ENCODE measurements around the gene ZNF148. TPM values are rescaled to one million over a fixed set of nuclear protein-coding genes. Genes with fewer than 3 reads are reported as not detected.

ZNF148 gene
- total RNA-seq, 4 donors from 2014 or later = 30.3 to 39.0 (median 33.0) TPM

- Histone ChIP-seq H3K9me3 (no peaks in the 10 kb centered on the region), H3K4me3 (no peak overlapping the region), H3K27me3 (no peaks in the 10 kb centered on the region), H3K27ac (replicated peaks in 1 of 4) (no peak overlapping the region), H3K4me1 (peaks cover 0 to 11% (median 7%) of the 10 kb centered on the region in 4 donors), H3K36me3 (no peaks in the 10 kb centered on the region)
- DNase-seq (ENCODE audit: extremely low spot score) = no peak
- 94% methylated on average over 3 of the region's 3 CpGs for WGBS
- TF ChIP-seq, protein P1, sequence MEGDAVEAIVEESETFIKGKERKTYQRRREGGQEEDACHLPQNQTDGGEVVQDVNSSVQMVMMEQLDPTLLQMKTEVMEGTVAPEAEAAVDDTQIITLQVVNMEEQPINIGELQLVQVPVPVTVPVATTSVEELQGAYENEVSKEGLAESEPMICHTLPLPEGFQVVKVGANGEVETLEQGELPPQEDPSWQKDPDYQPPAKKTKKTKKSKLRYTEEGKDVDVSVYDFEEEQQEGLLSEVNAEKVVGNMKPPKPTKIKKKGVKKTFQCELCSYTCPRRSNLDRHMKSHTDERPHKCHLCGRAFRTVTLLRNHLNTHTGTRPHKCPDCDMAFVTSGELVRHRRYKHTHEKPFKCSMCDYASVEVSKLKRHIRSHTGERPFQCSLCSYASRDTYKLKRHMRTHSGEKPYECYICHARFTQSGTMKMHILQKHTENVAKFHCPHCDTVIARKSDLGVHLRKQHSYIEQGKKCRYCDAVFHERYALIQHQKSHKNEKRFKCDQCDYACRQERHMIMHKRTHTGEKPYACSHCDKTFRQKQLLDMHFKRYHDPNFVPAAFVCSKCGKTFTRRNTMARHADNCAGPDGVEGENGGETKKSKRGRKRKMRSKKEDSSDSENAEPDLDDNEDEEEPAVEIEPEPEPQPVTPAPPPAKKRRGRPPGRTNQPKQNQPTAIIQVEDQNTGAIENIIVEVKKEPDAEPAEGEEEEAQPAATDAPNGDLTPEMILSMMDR (IDR thresholded peaks at IDR 0.05) = no peak
- TF ChIP-seq POLR2AphosphoS5 (IDR thresholded peaks at IDR 0.05) (no peak), POLR2A (IDR thresholded peaks at IDR 0.05; ENCODE audit: low read depth) (no peak), EP300 (IDR thresholded peaks at IDR 0.05) (no peak)
- intact Hi-C loops (cut with DNase I) = no loop called here
Observed at GRCh38 chr3:125190786-125191185, 184.3 kb downstream of the ZNF148 start.

GRCh38 chr3:125189378-125190165 lies 185.6 kb downstream of the ZNF148 start:
- TF ChIP-seq, protein P1 (IDR thresholded peaks at IDR 0.05) = no peak
- no peak for TF ChIP-seq POLR2A (IDR thresholded peaks at IDR 0.05; ENCODE audit: low read depth)
- TF ChIP-seq POLR2AphosphoS5 (IDR thresholded peaks at IDR 0.05) = no peak

GRCh38 chr3:125188955-125189354 lies 186.2 kb downstream of the ZNF148 start:
- no peak overlapping the region for H3K27ac ChIP-seq (replicated peaks in 1 of 4)
- 97% methylated on average over 2 of the region's 2 CpGs for WGBS
- no peaks in the 10 kb centered on the region for H3K9me3 ChIP-seq
- DNase-seq (ENCODE audit: extremely low spot score) = no peak
- TF ChIP-seq POLR2A (IDR thresholded peaks at IDR 0.05; ENCODE audit: low read depth) (no peak), POLR2AphosphoS5 (IDR thresholded peaks at IDR 0.05) (no peak), EP300 (IDR thresholded peaks at IDR 0.05) (no peak)
- TF ChIP-seq, protein P1 (IDR thresholded peaks at IDR 0.05) = no peak
- no peak overlapping the region for H3K4me3 ChIP-seq
- H3K4me1 ChIP-seq = peaks cover 0 to 15% (median 8%) of the 10 kb centered on the region in 4 donors
- intact Hi-C loops (cut with DNase I) = no loop called here
- H3K27me3 ChIP-seq = no peaks in the 10 kb centered on the region
- no peaks in the 10 kb centered on the region for H3K36me3 ChIP-seq

More at GRCh38 chr3:125189378-125190165, 185.6 kb downstream of the ZNF148 start:
- Histone ChIP-seq H3K36me3 (no peaks in the 10 kb centered on the region), H3K9me3 (no peaks in the 10 kb centered on the region), H3K4me3 (no peak overlapping the region), H3K27me3 (no peaks in the 10 kb centered on the region), H3K27ac (replicated peaks in 1 of 4) (no peak overlapping the region), H3K4me1 (peaks cover 0 to 15% (median 8%) of the 10 kb centered on the region in 4 donors)
- intact Hi-C loops (cut with DNase I) = no loop called here
- no peak for DNase-seq (ENCODE audit: extremely low spot score)
- WGBS = 90% methylated on average over 7 of the region's 7 CpGs

- H3K36me3 ChIP-seq = no peaks in the 10 kb centered on the region
- H3K9me3 ChIP-seq = no peaks in the 10 kb centered on the region
- H3K27me3 ChIP-seq = no peaks in the 10 kb centered on the region
- 83% methylated on average over 5 of the region's 5 CpGs for WGBS
- intact Hi-C loops (cut with DNase I) = no loop called here
- H3K4me1 ChIP-seq = peaks cover 0 to 15% (median 8%) of the 10 kb centered on the region in 4 donors
- H3K4me3 ChIP-seq = no peak overlapping the region
- DNase-seq (ENCODE audit: extremely low spot score) = no peak
- TF ChIP-seq EP300 (IDR thresholded peaks at IDR 0.05) (no peak), POLR2A (IDR thresholded peaks at IDR 0.05; ENCODE audit: low read depth) (no peak), POLR2AphosphoS5 (IDR thresholded peaks at IDR 0.05) (no peak)
- TF ChIP-seq, protein P1 (IDR thresholded peaks at IDR 0.05) = no peak
- no peak overlapping the region for H3K27ac ChIP-seq (replicated peaks in 1 of 4)
Observed at GRCh38 chr3:125187599-125187910, 187.6 kb downstream of the ZNF148 start.

Data from esophagus muscularis mucosa (tissue), 4 donors.